Left ventricle myocardium inferior (tissue), 1 donor: ENCODE measurements around the gene CCDC152. TPM values are rescaled to one million over a fixed set of nuclear protein-coding genes. Genes with fewer than 3 reads are reported as not detected.
A peak's percentile ranks its signal among the peaks of the same experiment; 100 is the strongest.
"Not testable (repeated sequence)": the region's sequence is repeated elsewhere in the genome, so short reads cannot be mapped to it uniquely, and the experiment has no call there.

Source experiments
- DNase-seq: peaks from one replicate; pipeline ENCODE4 v3.0.0-alpha.2; 2020
- H3K27ac ChIP-seq: fragments of 200-600 bp; replicated peaks from 2 replicates; pipeline ENCODE4 v1.8.0; 2021
- H3K27me3 ChIP-seq: fragments of 200-600 bp; 2 replicates; pipeline ENCODE4 v1.8.0; 2021; ENCODE audit warnings: low read depth
- H3K36me3 ChIP-seq: fragments of 200-600 bp; 2 replicates; pipeline ENCODE4 v1.8.0; 2021
- H3K4me1 ChIP-seq: fragments of 200-600 bp; 2 replicates; pipeline ENCODE4 v1.8.0; 2021
- H3K4me3 ChIP-seq: fragments of 200-600 bp; 2 replicates; pipeline ENCODE4 v1.8.0; 2021; ENCODE audit warnings: mild to moderate bottlenecking, moderate library complexity
- H3K9me3 ChIP-seq: fragments of 200-600 bp; replicated peaks from 2 replicates; pipeline ENCODE4 v1.8.0; 2021
- intact Hi-C: fragments of 100-400 bp; cut with micrococcal nuclease; formaldehyde crosslinking; loops from one replicate; pipeline ENCODE4 v1.11.0; 2022
- total RNA-seq: library from RNA; stranded (reverse); fragmentation: NEBNext Ultra II Directional; extraction: Animal tissue kit (Norgen Biotek cat#: 25700); gene quantifications from one replicate; pipeline ENCODE4 v1.2.1, GENCODE V29; 2021
- TF ChIP-seq, protein P1 (sequence below): fragments of 200-600 bp; IDR thresholded peaks from 2 replicates; pipeline ENCODE4 v1.8.0; 2021; ENCODE audit warnings: antibody characterized with exemption, mild to moderate bottlenecking, borderline replicate concordance
- donor health status: DM: no; HTN: yes; CAD: no; lungs with severe emphysema.

Gene CCDC152
- total RNA-seq, 1 donor from 2014 or later, result 0.80 TPM

DNA sequence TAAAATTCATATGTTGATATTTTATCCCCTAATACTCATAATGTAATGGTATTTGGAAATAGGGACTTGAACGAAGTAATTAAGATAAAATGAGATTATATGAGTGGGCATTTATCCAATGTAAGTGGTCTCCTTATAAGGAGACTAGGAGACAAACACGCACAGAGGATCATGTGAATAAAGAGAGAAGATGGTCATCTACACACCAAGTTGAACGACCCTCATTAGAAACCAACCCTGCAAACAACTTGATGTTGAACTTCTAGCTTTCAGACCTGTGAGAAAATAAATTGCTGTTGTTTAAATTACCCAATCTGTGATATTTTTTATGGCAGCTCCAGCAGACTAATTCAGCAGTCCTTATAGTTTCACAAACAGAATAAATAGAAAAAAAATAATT lies 82.6 kb downstream of the CCDC152 start:
- Histone ChIP-seq H3K4me3 (no peak overlapping the region), H3K27ac (peak overlapping the region; percentile 60), H3K9me3 (peaks cover 7% of the 10 kb centered on the region), H3K27me3 (no peaks in the 10 kb centered on the region), H3K36me3 (no peaks in the 10 kb centered on the region), H3K4me1 (peaks cover 42% of the 10 kb centered on the region)
- DNase-seq, result no peak
- intact Hi-C loops, result no loop called here
- TF ChIP-seq, protein P1, sequence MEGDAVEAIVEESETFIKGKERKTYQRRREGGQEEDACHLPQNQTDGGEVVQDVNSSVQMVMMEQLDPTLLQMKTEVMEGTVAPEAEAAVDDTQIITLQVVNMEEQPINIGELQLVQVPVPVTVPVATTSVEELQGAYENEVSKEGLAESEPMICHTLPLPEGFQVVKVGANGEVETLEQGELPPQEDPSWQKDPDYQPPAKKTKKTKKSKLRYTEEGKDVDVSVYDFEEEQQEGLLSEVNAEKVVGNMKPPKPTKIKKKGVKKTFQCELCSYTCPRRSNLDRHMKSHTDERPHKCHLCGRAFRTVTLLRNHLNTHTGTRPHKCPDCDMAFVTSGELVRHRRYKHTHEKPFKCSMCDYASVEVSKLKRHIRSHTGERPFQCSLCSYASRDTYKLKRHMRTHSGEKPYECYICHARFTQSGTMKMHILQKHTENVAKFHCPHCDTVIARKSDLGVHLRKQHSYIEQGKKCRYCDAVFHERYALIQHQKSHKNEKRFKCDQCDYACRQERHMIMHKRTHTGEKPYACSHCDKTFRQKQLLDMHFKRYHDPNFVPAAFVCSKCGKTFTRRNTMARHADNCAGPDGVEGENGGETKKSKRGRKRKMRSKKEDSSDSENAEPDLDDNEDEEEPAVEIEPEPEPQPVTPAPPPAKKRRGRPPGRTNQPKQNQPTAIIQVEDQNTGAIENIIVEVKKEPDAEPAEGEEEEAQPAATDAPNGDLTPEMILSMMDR, result no peak

DNA sequence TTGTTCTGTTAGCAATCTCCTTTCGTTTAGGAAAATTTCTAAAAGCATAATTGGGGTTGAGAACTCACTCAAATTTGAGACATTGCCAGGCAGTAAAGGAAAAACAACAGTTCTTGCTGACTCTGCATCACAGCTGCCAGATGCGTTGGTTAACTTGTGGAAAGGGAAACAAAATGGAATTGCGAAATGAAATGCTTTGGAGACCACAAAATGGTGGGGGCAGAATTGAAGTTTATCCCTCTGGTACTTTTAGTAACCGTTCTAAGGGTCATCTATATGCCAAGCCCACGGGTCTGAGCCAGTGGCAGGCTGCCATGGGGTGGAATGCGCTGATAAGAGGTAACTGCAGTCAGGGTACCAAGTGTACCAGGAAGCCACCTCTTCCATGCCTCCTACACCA lies 83.7 kb downstream of the CCDC152 start:
- Histone ChIP-seq H3K27ac (peak overlapping the region; percentile 60), H3K27me3 (no peaks in the 10 kb centered on the region), H3K9me3 (peaks cover under 1% of the 10 kb centered on the region), H3K4me3 (peak overlapping the region; percentile 10), H3K36me3 (no peaks in the 10 kb centered on the region), H3K4me1 (peaks cover 42% of the 10 kb centered on the region)
- peak; percentile 72 for DNase-seq
- TF ChIP-seq, protein P1, result no peak
- intact Hi-C loops, result no loop called here

DNA sequence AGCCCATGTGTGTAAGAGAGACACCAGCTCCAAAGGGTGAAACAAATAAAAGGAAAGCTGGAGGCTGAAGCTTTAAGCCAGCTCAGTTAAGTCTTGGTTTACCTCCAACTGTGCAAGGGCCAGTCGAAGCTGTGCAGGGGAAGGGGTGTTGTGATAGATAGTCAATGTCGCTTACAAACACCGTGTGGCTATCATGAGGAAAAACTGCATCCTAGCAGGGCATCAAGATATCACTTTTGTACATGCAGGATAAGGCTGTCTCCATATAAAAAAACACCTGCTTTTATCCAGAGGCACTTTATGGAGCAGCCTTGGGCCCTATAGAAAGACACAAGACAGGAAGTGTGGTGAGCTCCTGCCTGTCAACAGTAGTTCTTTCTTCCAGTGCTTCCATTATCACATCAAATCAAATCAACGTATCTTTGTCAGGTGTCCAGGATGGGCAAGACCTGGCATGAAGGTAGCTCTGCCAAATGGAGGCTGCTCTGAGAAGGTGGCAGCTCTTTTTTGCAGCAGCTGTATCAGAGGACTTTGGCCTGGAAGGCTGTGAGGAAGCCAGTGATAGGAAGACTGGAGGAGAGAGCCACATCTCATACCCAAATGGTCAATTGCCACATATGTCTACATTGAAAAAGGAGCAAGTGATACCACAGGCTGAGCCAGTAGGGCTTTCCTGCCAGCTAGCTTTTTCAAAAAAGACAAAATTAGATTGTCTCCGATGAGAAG lies 84.4 kb downstream of the CCDC152 start:
- TF ChIP-seq, protein P1, result no peak
- Histone ChIP-seq H3K27ac (peak overlapping the region; percentile 60), H3K27me3 (no peaks in the 10 kb centered on the region), H3K4me1 (peaks cover 42% of the 10 kb centered on the region), H3K4me3 (no peak overlapping the region), H3K36me3 (no peaks in the 10 kb centered on the region), H3K9me3 (no peaks in the 10 kb centered on the region)
- DNase-seq, result no peak
- intact Hi-C loops, result no loop called here

DNA sequence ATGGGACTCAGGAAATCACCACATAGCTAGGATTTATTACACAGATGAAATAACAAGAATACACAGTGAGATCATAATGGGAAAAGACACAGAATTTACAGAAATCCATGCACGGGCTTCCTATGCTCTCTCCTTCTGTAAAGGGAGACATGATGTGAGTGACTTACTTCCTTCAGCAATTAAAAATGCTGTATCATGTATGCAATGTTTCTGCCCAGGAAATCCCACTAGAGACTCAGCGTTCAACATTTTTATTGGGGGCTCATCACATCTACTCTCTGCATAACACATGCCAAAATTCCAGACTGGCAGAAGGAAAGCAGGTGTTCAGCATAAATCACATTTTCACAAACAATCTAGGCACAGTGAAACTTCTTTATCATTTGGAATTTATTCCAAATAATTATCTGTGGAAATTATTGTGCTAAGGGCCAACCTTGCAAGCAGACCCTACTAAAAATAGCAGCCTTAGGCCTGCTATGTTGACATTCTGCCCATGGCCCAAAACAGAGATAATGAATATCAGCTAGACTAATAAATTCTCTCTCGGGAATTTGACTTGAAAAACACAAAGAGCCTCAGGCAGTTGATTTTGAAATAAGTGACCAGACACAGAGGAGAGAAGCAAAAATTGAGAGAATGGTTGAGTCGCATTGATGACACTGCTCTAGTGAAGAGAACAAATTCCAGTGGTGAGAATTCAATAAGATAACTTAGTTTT lies 86.5 kb downstream of the CCDC152 start:
- no peaks in the 10 kb centered on the region for H3K9me3 ChIP-seq
- no peaks in the 10 kb centered on the region for H3K27me3 ChIP-seq
- H3K27ac ChIP-seq, result peak overlapping the region; percentile 65
- DNase-seq, result no peak
- H3K4me1 ChIP-seq, result peaks cover 42% of the 10 kb centered on the region
- intact Hi-C loops, result no loop called here
- TF ChIP-seq, protein P1, result no peak
- no peak overlapping the region for H3K4me3 ChIP-seq
- H3K36me3 ChIP-seq, result no peaks in the 10 kb centered on the region

DNA sequence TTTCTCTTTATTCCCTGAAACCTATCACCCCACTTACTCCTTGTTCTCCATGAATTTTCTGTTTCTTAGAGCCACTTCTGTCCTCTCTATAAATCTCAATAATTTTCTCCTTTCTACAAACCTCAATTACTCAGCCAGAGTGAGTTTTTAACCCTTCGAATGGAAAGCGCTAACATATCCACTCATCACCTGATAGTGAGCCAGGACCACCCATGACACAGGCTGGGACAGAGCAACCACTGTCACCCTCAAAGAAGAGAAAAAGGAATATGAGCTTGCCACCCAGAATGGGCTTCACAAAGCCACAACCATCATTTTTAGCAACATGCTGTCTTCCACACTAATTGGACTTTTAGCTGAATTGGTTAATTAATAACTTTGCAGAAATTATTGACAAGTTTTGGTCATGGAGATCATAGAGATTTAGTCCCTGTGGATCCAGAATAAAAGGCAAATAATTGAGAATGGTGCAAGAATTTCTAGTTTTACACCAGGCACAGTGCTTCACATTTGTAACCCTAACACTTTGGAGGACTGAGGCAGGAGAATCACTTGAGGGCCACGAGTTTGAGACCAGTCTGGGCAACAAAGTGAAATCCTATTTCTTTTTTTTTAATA lies 87.2 kb downstream of the CCDC152 start:
- TF ChIP-seq, protein P1, result no peak
- peak overlapping the region; percentile 65 for H3K27ac ChIP-seq
- peaks cover 42% of the 10 kb centered on the region for H3K4me1 ChIP-seq
- intact Hi-C loops, result no loop called here
- H3K4me3 ChIP-seq, result no peak overlapping the region
- no peak for DNase-seq
- no peaks in the 10 kb centered on the region for H3K36me3 ChIP-seq
- no peaks in the 10 kb centered on the region for H3K9me3 ChIP-seq
- H3K27me3 ChIP-seq, result no peaks in the 10 kb centered on the region

DNA sequence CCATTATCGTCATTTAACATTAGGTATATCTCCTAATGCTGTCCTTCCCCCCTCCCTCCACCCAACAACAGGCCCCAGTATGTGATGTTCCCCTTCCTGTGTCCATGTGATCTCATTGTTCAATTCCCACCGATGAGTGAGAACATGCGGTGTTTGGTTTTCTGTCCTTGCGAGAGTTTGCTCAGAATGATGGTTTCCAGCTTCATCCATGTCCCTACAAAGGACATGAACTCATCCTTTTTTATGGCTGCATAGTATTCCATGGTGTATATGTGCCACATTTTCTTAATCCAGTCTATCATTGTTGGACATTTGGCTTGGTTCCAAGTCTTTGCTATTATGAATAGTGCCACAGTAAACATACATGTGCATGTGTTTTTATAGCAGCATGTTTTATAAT lies 87.8 kb downstream of the CCDC152 start:
- DNase-seq, H3K27ac ChIP-seq, H3K4me3 ChIP-seq, H3K36me3 ChIP-seq, intact Hi-C loops, H3K9me3 ChIP-seq, H3K27me3 ChIP-seq: not testable (repeated sequence)
- peaks cover 42% of the 10 kb centered on the region for H3K4me1 ChIP-seq
